Psoas muscle (tissue), 8 donors: ENCODE results near the gene BAIAP2. TPM values are rescaled to one million over a fixed set of nuclear protein-coding genes. Genes with fewer than 3 reads are reported as not detected.

Experiments
- ATAC-seq, 4 donors: fragments of 200-7000 bp; cut with Tn5 transposase; one replicate each; pipeline ENCODE4 v1.9.1; 2020; ENCODE audit warnings: moderate library complexity in 3 of 4, mild to moderate bottlenecking in 2 of 4
- DNase-seq, 2 donors: peaks; one replicate each; pipeline ENCODE4 v3.0.0-alpha.2; 2020
- H3K27ac ChIP-seq: fragments of 200-600 bp; one replicate; pipeline ENCODE4 v1.8.0; 2022
- H3K27me3 ChIP-seq, 3 donors: fragments of 200-600 bp in 1 of 3; one replicate each; pipeline versions ENCODE4 v1.6.1 to v1.8.0; 2013 to 2022; ENCODE audit warnings: low read length in 2 of 3, mild to moderate bottlenecking in 2 of 3, moderate library complexity in 1 of 3; ENCODE audit not compliant: insufficient read depth in 3 of 3
- H3K36me3 ChIP-seq, 2 donors: fragments of 200-600 bp in 1 of 2; one replicate each; pipeline versions ENCODE4 v1.6.1 to v1.8.0; 2013 to 2022; ENCODE audit warnings: low read depth in 1 of 2, mild to moderate bottlenecking in 1 of 2, moderate library complexity in 1 of 2; ENCODE audit not compliant: insufficient read depth in 1 of 2
- H3K4me1 ChIP-seq: fragments of 200-600 bp; one replicate; pipeline ENCODE4 v1.8.0; 2022
- H3K4me3 ChIP-seq: fragments of 200-600 bp; one replicate; pipeline ENCODE4 v1.8.0; 2022; ENCODE audit warnings: mild to moderate bottlenecking
- H3K9me3 ChIP-seq: fragments of 200-600 bp; one replicate; pipeline ENCODE4 v1.8.0; 2022
- WGBS, 3 donors: extraction: QIAGEN DNeasy Blood & Tissue Kit; methylation state at CpG; one replicate each; pipeline versions ENCODE4 v1.1.6 to v1.1.7; 2013; 5-methylcytosine and 5-hydroxymethylcytosine counted together
- intact Hi-C, 2 donors: fragments of 100-400 bp; cut with DNase I; formaldehyde crosslinking; loops; one replicate each; pipeline versions ENCODE4 v1.11.0 to v1.14.2; 2022
- polyA plus RNA-seq, 3 donors: library from polyadenylated mRNA; stranded (reverse); fragments of 200-250 nt; gene quantifications; one replicate each; pipeline ENCODE4 v1.2.3, GENCODE V29; 2013
- total RNA-seq, 4 donors: library from RNA; stranded (reverse); fragmentation: NEBNext Ultra II Directional in 2 of 4; extraction: Animal tissue kit (Norgen Biotek cat#: 25700) in 2 of 4; gene quantifications; one replicate each; pipeline versions ENCODE4 v1.2.1 to v1.2.4, GENCODE V29; 2021 to 2023
- TF ChIP-seq, protein P1 (sequence below): fragments of 200-600 bp; IDR thresholded peaks from one replicate; pipeline ENCODE4 v1.8.0; 2022; ENCODE audit warnings: antibody characterized with exemption
- donor health status: healthy with polysubstance abuse.
- donor health status: DM: no; HTN: no; CAD: no; lungs with moderate emphysema.
- donor health status: Bipolar disorder and iron deficiency.
- donor health status: healthy.
- donor health status: DM: yes; HTN: yes; CAD: no.
- donor health status: DM: no; HTN: no; CAD: no.
- donor health status: DM: no; HTN: no; CAD: no.
- donor health status: DM: yes; HTN: yes; CAD: no.

BAIAP2 gene
- total and polyA plus RNA-seq, 7 donors, result 3.9 to 28.9 (median 8.6) TPM

DNA sequence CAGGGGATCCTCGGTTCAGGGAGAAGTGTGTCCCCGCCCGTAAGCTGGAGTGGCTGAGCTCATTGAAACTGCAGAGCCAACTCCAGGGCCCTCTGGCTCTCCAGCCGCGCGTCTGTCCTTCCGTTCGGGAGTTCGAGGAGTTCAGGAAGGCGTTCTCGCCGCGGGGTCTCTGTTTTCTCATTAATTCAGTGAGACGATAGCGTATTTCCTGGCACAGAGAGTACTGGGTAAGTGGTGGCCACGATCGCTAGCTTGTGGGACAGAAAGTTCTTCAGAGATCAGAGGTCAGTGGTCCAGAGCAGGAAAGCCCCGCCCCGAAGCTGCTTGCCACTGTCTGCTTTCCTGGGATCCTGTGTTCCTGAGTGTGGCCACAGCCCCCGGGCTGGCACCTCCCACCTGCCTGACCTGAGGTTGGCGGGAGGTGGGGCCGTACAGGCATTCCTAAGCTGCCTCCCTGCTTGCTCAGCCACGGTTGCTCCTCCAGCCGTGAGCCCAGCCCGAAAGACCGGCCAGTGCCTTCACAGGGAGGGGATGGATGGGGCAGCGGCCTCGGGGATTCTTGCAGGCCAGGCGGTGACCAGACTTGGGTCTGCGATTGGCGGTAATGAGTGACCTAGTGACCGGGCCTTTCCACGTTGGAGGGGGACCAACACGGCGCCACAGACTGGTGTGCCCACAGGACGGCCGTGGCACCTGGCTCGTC, 8.9 kb downstream of the BAIAP2 start:
- H3K27me3 ChIP-seq, result no peaks in the 10 kb centered on the region
- H3K36me3 ChIP-seq, result no peaks in the 10 kb centered on the region
- H3K4me1 ChIP-seq, result peaks cover 25% of the 10 kb centered on the region
- 63 to 74% (median 72%) methylated on average over 37 to 38 of the region's 38 CpGs for WGBS, 3 donors
- TF ChIP-seq, protein P1, sequence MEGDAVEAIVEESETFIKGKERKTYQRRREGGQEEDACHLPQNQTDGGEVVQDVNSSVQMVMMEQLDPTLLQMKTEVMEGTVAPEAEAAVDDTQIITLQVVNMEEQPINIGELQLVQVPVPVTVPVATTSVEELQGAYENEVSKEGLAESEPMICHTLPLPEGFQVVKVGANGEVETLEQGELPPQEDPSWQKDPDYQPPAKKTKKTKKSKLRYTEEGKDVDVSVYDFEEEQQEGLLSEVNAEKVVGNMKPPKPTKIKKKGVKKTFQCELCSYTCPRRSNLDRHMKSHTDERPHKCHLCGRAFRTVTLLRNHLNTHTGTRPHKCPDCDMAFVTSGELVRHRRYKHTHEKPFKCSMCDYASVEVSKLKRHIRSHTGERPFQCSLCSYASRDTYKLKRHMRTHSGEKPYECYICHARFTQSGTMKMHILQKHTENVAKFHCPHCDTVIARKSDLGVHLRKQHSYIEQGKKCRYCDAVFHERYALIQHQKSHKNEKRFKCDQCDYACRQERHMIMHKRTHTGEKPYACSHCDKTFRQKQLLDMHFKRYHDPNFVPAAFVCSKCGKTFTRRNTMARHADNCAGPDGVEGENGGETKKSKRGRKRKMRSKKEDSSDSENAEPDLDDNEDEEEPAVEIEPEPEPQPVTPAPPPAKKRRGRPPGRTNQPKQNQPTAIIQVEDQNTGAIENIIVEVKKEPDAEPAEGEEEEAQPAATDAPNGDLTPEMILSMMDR, result no peak
- no peak overlapping the region for H3K4me3 ChIP-seq
- ATAC-seq, result peak in 1 of 4 donors; percentile 8
- H3K27ac ChIP-seq, result peak overlapping the region; percentile 48
- no peak for DNase-seq
- no peaks in the 10 kb centered on the region for H3K9me3 ChIP-seq
- intact Hi-C loops, result no loop called here

DNA sequence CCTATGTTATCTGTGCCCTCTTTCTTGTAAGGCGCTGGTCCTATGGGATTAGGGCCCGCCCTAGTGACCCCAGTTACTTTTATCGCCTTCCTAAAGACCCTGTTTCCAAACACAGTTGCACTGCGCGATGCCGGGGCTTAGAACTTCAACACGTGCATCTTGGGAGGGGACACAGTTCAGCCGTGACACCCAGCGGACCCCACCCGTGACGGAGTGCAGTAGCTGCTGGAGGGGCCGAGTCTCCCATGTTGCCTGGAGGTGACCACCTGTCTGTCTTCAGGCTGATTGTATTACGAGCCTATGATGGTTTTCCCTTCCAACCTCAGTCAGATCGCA, 9.4 kb downstream of the BAIAP2 start:
- peaks cover 22% of the 10 kb centered on the region for H3K4me1 ChIP-seq
- peak overlapping the region; percentile 48 for H3K27ac ChIP-seq
- H3K4me3 ChIP-seq, result peak overlapping the region; percentile 8
- intact Hi-C loops, result no loop called here
- no peaks in the 10 kb centered on the region for H3K27me3 ChIP-seq
- TF ChIP-seq, protein P1, result no peak
- H3K9me3 ChIP-seq, result no peaks in the 10 kb centered on the region
- DNase-seq (no peak), ATAC-seq (no peak)
- WGBS, 3 donors, result 29 to 32% (median 31%) methylated on average over 14 of the region's 14 CpGs
- no peaks in the 10 kb centered on the region for H3K36me3 ChIP-seq

DNA sequence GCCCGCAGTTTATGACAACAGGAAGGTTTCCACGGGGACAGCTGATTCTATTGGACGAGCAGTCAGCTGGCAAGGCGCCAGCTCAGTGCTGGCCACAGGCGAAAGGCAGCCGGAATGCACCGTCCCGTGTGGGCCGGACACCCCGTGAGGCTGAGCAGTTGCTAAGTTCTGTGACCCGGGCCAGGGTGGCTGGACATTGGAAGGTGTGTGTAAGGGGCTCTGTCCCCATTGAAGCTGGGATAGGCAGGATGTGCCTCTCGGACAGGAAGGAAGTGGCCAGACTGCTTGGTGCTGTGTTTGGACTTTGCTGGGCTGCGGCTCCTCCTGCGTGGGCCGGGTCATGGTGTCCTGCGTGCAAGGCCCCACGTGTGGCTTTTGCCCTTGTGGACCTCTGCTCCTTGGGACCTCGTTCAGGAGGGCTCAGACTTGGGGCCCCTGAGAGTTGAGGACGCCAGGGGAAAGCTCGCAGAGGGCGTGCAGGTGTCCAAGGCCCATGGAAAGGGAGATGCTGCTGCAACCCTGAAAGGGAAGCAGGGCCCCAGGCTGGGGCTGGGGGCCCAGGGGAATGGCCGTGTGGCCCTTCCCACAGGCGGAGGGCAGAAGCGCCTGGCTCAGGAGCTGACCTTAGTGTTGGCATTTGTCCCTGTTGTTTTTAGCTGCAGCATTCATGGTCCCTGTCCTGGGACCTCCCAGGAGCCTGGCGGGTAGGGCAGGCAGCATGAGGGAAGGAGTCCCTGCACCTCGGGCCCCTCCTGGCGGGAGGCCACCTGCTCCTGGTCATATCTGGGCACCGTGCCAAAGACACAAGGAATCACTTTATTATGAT, 10.0 kb downstream of the BAIAP2 start:
- Histone ChIP-seq H3K9me3 (no peaks in the 10 kb centered on the region), H3K27ac (peak overlapping the region; percentile 11), H3K27me3 (no peaks in the 10 kb centered on the region), H3K36me3 (no peaks in the 10 kb centered on the region), H3K4me3 (peak overlapping the region; percentile 8), H3K4me1 (peaks cover 19% of the 10 kb centered on the region)
- DNase-seq (peak; percentile 87 to 93), ATAC-seq (peak; percentile 66 to 87 (median 78))
- intact Hi-C loops, result no loop called here
- TF ChIP-seq, protein P1, result no peak
- WGBS, 3 donors, result 10 to 17% (median 14%) methylated on average over 28 of the region's 28 CpGs

DNA sequence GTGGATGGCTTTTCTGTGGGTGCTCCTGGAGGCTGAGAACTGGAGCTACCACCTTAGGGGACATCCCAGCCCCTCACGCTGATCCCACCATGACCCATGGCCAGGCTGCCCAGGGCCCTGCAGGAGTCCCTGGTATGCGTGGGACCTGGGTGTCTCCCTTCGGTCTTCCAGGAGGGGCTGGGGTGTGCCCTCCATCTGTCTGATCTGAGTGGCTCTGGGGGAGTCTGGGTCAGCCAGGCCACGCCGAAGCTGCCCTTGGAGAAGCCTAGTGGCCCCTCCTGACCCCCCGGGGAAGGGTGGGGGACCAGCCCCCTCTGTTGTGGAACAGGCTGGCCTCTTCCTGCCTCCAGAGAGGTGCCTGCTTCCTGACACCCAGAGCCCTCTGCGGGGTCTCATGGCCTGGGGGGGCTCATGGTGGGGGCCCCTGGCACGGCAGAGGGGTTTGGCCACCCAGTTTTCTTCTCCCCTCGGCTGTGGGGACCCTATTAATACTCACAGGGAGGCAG, 10.7 kb downstream of the BAIAP2 start:
- 70 to 86% (median 79%) methylated on average over 8 to 9 of the region's 9 CpGs for WGBS, 3 donors
- Histone ChIP-seq H3K4me3 (no peak overlapping the region), H3K4me1 (peaks cover 18% of the 10 kb centered on the region), H3K9me3 (no peaks in the 10 kb centered on the region), H3K27me3 (no peaks in the 10 kb centered on the region), H3K27ac (no peak overlapping the region), H3K36me3 (no peaks in the 10 kb centered on the region)
- TF ChIP-seq, protein P1, result no peak
- intact Hi-C loops, result no loop called here
- ATAC-seq (no peak), DNase-seq (no peak)
